NT2/D1 (cell line): ENCODE results near the gene PLA2G2F.

ENCODE experiments used
- DNase-seq: peaks from one replicate; pipeline ENCODE4 v3.0.0-alpha.2; 2011; ENCODE audit warnings: low read depth, low spot score
- H3K27me3 ChIP-seq: 2 replicates; pipeline ENCODE4 v1.6.0; 2011; ENCODE audit warnings: mild to moderate bottlenecking; ENCODE audit not compliant: insufficient read length, insufficient read depth
- H3K36me3 ChIP-seq: 2 replicates; pipeline ENCODE4 v1.6.1; 2011; ENCODE audit warnings: mild to moderate bottlenecking, low read length, mixed read lengths; ENCODE audit not compliant: insufficient read depth, insufficient read length
- H3K4me1 ChIP-seq: 2 replicates; pipeline ENCODE4 v1.5.1; 2011; ENCODE audit not compliant: insufficient read depth, insufficient read length
- H3K4me3 ChIP-seq: 2 replicates; pipeline ENCODE4 v1.5.1; 2011; ENCODE audit warnings: low read depth; ENCODE audit not compliant: insufficient read length
- H3K9ac ChIP-seq: 2 replicates; pipeline ENCODE4 v1.6.0; 2011; ENCODE audit warnings: low read depth; ENCODE audit not compliant: insufficient read length
- H3K9me3 ChIP-seq: 2 replicates; pipeline ENCODE4 v1.5.1; 2011; ENCODE audit warnings: mild to moderate bottlenecking, low read length; ENCODE audit not compliant: insufficient read depth
- SUZ12 ChIP-seq: IDR thresholded peaks from 2 replicates; pipeline ENCODE4 v1.6.1; 2011; ENCODE audit not compliant: insufficient read length, insufficient read depth; ENCODE audit errors: extremely low read depth
- YY1 ChIP-seq: IDR thresholded peaks from 2 replicates; pipeline ENCODE4 v1.6.1; 2011; ENCODE audit not compliant: insufficient read length, insufficient read depth
- ZNF274 ChIP-seq: IDR thresholded peaks from 2 replicates; pipeline ENCODE4 v1.6.1; 2011; ENCODE audit warnings: mild to moderate bottlenecking, low read depth, low read length

Gene PLA2G2F

DNA sequence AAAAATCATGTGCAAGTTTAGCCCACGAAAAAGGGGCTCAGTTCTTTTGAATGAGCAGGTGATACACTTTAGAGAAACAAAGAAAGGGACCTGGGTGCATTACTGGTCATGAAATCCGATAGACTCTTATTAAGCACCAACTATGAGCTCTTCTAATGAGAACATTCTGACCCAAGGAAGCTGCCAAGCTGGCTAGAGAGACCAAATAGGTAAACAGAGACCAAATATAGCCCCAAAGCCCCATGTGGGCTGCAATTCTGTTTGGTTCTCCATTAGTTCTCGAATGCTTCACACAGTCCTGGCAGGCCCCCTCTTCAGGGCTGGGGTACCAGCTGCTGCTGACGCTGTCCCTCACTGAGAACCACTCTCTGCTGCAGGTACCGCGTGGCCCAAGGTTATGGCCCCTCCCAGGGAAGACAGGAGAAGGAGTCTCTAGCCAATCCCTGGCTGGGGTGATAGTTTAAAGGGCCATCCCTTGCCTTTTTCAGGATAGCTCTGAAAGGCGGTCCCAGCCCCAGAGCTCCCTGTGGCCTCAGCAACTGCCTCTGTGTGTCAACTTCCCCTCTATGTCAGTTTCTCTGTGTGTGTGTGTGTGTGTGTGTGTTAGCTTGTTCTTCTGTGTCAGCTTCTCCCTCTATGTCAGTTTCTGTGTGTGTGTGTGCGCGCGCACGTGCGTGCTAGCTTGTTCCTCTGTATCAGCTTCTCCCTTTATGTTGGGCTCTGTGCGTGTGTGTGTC, 39.7 kb downstream of the PLA2G2F start:
- Histone ChIP-seq H3K36me3 (no peaks in the 10 kb centered on the region), H3K27me3 (no peaks in the 10 kb centered on the region), H3K9me3 (no peaks in the 10 kb centered on the region), H3K9ac (no peak overlapping the region), H3K4me1 (no peaks in the 10 kb centered on the region), H3K4me3 (no peak overlapping the region)
- DNase-seq, result no peak
- no peak for TF ChIP-seq YY1
- no peak for TF ChIP-seq SUZ12
- TF ChIP-seq ZNF274, result no peak

DNA sequence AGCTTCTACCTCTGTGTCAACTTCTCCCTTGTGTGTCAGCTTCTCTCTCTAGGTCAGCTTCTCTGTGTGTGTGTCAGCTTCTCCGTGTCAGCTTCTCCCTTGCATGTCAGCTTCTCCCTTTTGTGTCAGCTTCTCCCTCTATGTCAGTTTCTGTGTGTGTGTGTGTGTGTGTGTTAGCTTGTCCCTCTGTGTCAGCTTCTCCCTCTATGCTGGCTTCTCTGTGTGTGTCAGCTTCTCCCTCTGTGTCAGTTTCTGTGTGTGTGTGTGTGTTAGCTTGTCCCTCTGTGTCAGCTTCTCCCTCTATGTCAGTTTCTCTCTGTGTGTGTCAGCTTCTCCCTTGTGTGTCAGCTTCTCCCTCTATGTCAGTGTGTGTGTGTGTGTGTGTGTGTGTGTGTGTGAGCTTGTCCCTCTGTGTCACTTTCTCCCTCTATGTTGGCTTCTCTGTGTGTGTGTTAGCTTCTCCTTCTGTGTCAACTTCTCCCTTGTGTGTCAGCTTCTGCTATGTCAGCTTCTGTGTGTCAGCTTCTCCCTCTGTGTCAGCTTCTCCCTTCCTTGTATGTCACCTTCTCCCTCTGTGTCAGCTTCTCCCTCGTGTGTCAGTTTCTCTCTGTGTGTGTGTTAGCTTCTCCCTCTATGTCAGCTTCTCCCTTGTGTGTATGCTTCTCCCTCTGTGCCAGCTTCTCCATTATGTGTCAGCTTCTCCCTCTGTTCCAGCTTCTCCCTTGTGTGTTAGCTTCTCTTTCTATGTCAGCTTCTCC, 40.4 kb downstream of the PLA2G2F start:
- DNase-seq, result no peak
- no peaks in the 10 kb centered on the region for H3K27me3 ChIP-seq
- no peaks in the 10 kb centered on the region for H3K4me1 ChIP-seq
- TF ChIP-seq SUZ12 (no peak), ZNF274 (no peak), YY1 (no peak)
- H3K9me3 ChIP-seq, result no peaks in the 10 kb centered on the region
- no peak overlapping the region for H3K4me3 ChIP-seq
- no peak overlapping the region for H3K9ac ChIP-seq
- H3K36me3 ChIP-seq, result no peaks in the 10 kb centered on the region

DNA sequence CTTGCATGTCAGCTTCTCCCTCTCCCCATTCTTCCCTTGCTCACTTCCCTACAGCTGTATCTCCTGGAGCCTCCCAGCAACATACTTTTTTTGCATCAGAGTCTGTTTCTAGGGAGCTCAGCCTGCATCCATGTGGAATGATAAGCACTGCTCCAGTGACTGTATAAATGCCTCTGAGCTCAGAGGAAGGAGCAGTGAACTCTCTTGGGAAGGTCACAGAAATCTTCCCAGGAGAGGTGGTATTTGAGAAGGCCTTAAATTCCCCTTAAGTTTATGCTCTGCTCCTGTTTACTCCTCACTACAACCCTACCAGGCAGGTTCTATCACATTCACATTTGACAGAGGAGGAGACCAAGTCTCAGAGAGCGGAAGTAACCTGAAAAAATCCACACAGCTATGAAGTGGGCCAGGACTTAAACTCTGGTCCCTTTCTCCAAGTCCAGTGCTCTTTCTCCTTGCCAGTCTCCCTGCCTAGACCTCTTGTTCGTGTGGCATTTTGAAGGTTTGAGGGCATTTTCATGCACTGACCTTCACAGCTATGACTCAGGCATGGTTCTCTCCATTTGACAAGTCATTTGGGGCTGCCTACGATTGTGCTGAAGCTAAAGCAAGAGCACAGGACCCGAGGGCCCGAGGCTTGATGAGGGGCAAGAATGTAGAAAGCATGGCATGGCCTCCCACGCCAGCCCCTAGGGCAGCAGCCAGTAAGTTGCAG, 41.2 kb downstream of the PLA2G2F start:
- Histone ChIP-seq H3K4me1 (peaks cover under 1% of the 10 kb centered on the region), H3K9me3 (no peaks in the 10 kb centered on the region), H3K27me3 (no peaks in the 10 kb centered on the region), H3K9ac (no peak overlapping the region), H3K4me3 (no peak overlapping the region), H3K36me3 (no peaks in the 10 kb centered on the region)
- no peak for DNase-seq
- TF ChIP-seq SUZ12, result no peak
- no peak for TF ChIP-seq YY1
- no peak for TF ChIP-seq ZNF274

DNA sequence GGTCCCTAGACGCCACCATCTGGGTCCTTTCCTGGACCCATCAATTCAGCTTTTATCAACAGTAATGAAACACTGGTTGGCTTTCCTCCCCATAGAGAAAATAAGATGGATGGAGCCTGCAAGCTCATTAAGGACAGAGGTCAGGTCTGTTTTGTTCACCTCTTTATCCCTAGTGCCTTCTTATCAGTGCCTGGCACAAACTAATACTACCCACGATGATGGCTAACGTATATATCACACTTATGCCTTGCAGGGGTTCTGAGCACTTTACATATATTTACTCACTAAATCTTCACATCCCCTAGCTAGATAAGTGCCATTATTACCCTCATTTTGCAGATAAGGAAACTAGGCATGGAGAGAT, 41.7 kb downstream of the PLA2G2F start:
- Histone ChIP-seq H3K4me1 (peaks cover 3% of the 10 kb centered on the region), H3K4me3 (no peak overlapping the region), H3K9ac (no peak overlapping the region), H3K36me3 (no peaks in the 10 kb centered on the region), H3K9me3 (no peaks in the 10 kb centered on the region), H3K27me3 (no peaks in the 10 kb centered on the region)
- DNase-seq, result no peak
- TF ChIP-seq SUZ12 (no peak), YY1 (no peak)

DNA sequence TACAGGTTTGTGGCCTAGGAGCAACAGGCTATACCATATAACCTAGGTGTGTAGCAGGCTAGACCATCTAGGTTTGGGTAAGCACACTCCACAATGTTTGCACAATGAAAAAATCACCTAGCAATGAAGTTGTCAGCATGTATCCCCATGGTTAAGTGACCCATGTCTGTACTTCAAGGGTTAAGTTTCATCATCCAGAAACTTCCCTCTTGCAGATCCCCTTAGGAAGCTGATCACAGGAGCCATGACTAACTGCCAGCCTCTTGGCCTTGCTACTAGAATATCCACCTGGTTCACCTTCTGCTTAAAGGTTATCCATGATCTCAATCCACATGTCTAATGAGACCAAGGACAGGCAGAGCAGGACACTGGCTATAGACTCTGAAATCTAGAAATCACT, 43.3 kb downstream of the PLA2G2F start:
- peaks cover 7% of the 10 kb centered on the region for H3K4me1 ChIP-seq
- no peaks in the 10 kb centered on the region for H3K27me3 ChIP-seq
- H3K9ac ChIP-seq, result no peak overlapping the region
- TF ChIP-seq ZNF274 (no peak), YY1 (no peak), SUZ12 (no peak)
- no peak overlapping the region for H3K4me3 ChIP-seq
- no peak for DNase-seq
- H3K36me3 ChIP-seq, result no peaks in the 10 kb centered on the region
- no peaks in the 10 kb centered on the region for H3K9me3 ChIP-seq

DNA sequence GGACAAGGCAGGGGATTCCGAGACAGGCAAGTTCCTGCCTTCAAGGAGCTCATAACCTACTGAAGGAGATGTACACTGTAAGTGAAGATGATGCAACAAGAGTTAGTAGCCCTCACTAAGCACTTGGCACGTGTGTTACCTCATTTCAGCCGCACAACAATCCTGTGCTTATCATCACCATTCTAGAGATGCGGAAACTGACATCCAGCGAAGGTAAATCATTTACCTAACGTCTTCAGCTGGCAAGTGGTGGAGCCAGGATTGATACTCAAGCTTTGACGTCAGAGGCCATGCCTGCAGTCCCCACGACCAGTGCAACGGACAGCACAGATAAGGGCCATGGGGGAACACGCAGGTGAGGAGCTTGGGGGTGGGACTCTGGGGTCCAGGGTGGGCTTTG, 43.9 kb downstream of the PLA2G2F start:
- Histone ChIP-seq H3K27me3 (no peaks in the 10 kb centered on the region), H3K36me3 (no peaks in the 10 kb centered on the region), H3K4me3 (no peak overlapping the region), H3K4me1 (peaks cover 7% of the 10 kb centered on the region), H3K9ac (no peak overlapping the region), H3K9me3 (no peaks in the 10 kb centered on the region)
- no peak for TF ChIP-seq SUZ12
- no peak for TF ChIP-seq ZNF274
- TF ChIP-seq YY1, result no peak
- no peak for DNase-seq

DNA sequence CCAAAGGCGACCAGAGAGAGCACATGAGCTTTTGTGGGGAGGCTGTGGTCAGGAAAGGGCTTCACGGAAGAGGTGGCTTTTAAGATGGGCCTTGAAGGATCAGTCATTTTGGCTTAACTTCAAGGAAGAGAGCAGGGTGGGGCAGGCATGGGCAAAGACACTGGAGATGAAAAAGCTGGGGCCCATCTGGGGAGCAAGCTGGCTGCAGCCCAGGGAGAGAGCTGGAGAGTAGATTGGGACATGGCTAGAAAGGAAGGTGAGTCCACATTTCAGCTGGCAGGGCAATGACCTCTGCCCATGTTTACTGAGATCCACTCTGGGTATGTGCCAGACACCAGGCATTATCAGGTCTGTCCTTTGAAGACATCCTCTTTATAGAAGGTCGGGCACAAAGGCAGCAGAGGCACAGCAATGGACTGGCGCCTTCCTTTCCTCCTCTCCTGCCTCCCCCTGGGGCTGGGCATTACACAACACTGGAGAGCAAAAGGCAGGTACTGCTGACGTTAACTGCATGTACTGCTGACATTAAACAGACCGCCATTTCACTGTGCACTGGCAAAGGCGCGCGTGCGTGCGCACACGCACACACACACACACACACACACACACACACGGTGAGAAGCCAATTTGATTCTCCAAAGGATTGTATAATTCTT, 44.6 kb downstream of the PLA2G2F start:
- Histone ChIP-seq H3K36me3 (no peaks in the 10 kb centered on the region), H3K27me3 (no peaks in the 10 kb centered on the region), H3K4me1 (peaks cover 7% of the 10 kb centered on the region), H3K4me3 (no peak overlapping the region), H3K9me3 (no peaks in the 10 kb centered on the region), H3K9ac (no peak overlapping the region)
- no peak for TF ChIP-seq SUZ12
- DNase-seq, result no peak
